Measurements from ENCODE around the gene E2F3. TPM values are rescaled to one million over a fixed set of nuclear protein-coding genes. Genes with fewer than 3 reads are reported as not detected.
A peak's percentile ranks its signal among the peaks of the same experiment; 100 is the strongest.

Gene E2F3
- polyA plus RNA-seq, 4 donors, result 1.8 to 15.7 (median 4.4) TPM

DNA sequence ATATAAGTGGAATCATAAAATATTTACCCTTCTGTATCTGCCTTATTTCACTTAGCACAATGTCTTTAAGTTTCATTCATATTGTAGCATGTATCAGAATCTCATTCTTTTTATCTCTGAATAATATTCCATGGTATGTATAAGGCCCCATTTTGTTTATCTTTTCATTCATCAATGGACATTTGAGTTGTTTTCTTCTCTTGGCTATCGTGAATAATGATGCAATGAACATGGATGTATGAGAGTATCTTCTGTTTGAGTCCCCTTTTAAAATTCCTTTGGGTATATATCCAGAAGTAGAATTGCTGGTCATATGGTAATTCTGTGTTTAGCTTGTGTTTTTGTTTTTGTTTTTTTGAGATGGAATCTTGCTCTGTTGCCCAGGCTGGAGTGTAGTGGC is 39.6 kb downstream of the E2F3 start:
- Histone ChIP-seq H3K27ac (ENCODE audit: low read depth in 1 of 3, low read length in 2 of 3) (no peak overlapping the region), H3K4me3 (ENCODE audit: low read depth in 1 of 3, low read length in 3 of 3) (no peak overlapping the region), H3K36me3 (ENCODE audit: control insufficient read depth in 3 of 3, insufficient read depth in 2 of 3, low read depth in 1 of 3, low read length in 3 of 3) (peaks cover 0 to 22% (median 0%) of the 10 kb centered on the region in 3 donors), H3K27me3 (ENCODE audit: control insufficient read depth in 3 of 3, insufficient read depth in 3 of 3, low read length in 3 of 3) (no peaks in the 10 kb centered on the region), H3K9me3 (ENCODE audit: control insufficient read depth in 2 of 2, insufficient read depth in 1 of 2, low read depth in 1 of 2, low read length in 1 of 2) (no peaks in the 10 kb centered on the region), H3K4me1 (ENCODE audit: control insufficient read depth in 3 of 3, insufficient read depth in 2 of 3, low read depth in 1 of 3, low read length in 2 of 3) (no peaks in the 10 kb centered on the region)
- FAIRE-seq (no peak), DNase-seq (no peak)
- WGBS, 3 donors, result 94 to 100% (median 100%) methylated on average over 1 of the region's 1 CpG

GRCh38 chr6:20441921-20442320 is 40.2 kb downstream of the E2F3 start:
- Histone ChIP-seq H3K27me3 (ENCODE audit: control insufficient read depth in 3 of 3, insufficient read depth in 3 of 3, low read length in 3 of 3) (no peaks in the 10 kb centered on the region), H3K4me1 (ENCODE audit: control insufficient read depth in 3 of 3, insufficient read depth in 2 of 3, low read depth in 1 of 3, low read length in 2 of 3) (no peaks in the 10 kb centered on the region), H3K9me3 (ENCODE audit: control insufficient read depth in 2 of 2, insufficient read depth in 1 of 2, low read depth in 1 of 2, low read length in 1 of 2) (no peaks in the 10 kb centered on the region), H3K4me3 (ENCODE audit: low read depth in 1 of 3, low read length in 3 of 3) (no peak overlapping the region), H3K27ac (ENCODE audit: low read depth in 1 of 3, low read length in 2 of 3) (no peak overlapping the region), H3K36me3 (ENCODE audit: control insufficient read depth in 3 of 3, insufficient read depth in 2 of 3, low read depth in 1 of 3, low read length in 3 of 3) (peaks cover 0 to 20% (median 0%) of the 10 kb centered on the region in 3 donors)
- DNase-seq (no peak), FAIRE-seq (no peak)
- WGBS, 3 donors, result 84 to 92% (median 86%) methylated on average over 7 of the region's 7 CpGs

- DNase-seq (no peak), FAIRE-seq (no peak)
- Histone ChIP-seq H3K27ac (ENCODE audit: low read depth in 1 of 3, low read length in 2 of 3) (no peak overlapping the region), H3K9me3 (ENCODE audit: control insufficient read depth in 2 of 2, insufficient read depth in 1 of 2, low read depth in 1 of 2, low read length in 1 of 2) (no peaks in the 10 kb centered on the region), H3K4me3 (ENCODE audit: low read depth in 1 of 3, low read length in 3 of 3) (no peak overlapping the region), H3K4me1 (ENCODE audit: control insufficient read depth in 3 of 3, insufficient read depth in 2 of 3, low read depth in 1 of 3, low read length in 2 of 3) (peaks cover 2 to 6% (median 5%) of the 10 kb centered on the region in 3 donors), H3K27me3 (ENCODE audit: control insufficient read depth in 3 of 3, insufficient read depth in 3 of 3, low read length in 3 of 3) (no peaks in the 10 kb centered on the region), H3K36me3 (ENCODE audit: control insufficient read depth in 3 of 3, insufficient read depth in 2 of 3, low read depth in 1 of 3, low read length in 3 of 3) (peaks cover 0 to 16% (median 0%) of the 10 kb centered on the region in 3 donors)
- WGBS, 3 donors, result 85 to 98% (median 87%) methylated on average over 5 of the region's 5 CpGs
Observed at GRCh38 chr6:20444786-20445271, 43.1 kb downstream of the E2F3 start.

DNA sequence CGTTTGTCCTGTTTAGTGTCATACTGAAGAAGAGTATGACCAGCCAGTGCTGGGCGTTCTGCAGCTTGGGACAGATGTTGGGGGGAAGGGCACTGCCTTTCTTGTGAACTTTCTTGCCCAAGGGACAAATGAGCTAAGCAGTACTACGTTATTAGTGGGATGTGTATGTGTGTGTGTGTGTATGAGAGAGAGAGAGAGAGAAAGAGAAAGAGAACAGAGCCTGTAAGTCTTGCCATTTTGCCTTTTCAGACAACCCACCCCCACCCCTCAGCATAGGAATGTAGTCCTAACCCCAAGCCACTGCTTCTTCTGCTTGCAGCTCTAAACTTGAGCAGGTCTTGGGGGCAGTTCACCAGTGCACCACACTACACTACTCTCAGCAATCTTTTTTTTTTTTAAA is 45.5 kb downstream of the E2F3 start:
- H3K27me3 ChIP-seq (ENCODE audit: control insufficient read depth in 3 of 3, insufficient read depth in 3 of 3, low read length in 3 of 3), result no peaks in the 10 kb centered on the region
- peaks cover 0 to 10% (median 0%) of the 10 kb centered on the region in 3 donors for H3K36me3 ChIP-seq (ENCODE audit: control insufficient read depth in 3 of 3, insufficient read depth in 2 of 3, low read depth in 1 of 3, low read length in 3 of 3)
- no peak overlapping the region for H3K27ac ChIP-seq (ENCODE audit: low read depth in 1 of 3, low read length in 2 of 3)
- DNase-seq (no peak), FAIRE-seq (no peak)
- H3K4me3 ChIP-seq (ENCODE audit: low read depth in 1 of 3, low read length in 3 of 3), result no peak overlapping the region
- no peaks in the 10 kb centered on the region for H3K9me3 ChIP-seq (ENCODE audit: control insufficient read depth in 2 of 2, insufficient read depth in 1 of 2, low read depth in 1 of 2, low read length in 1 of 2)
- H3K4me1 ChIP-seq (ENCODE audit: control insufficient read depth in 3 of 3, insufficient read depth in 2 of 3, low read depth in 1 of 3, low read length in 2 of 3), result peaks cover 2 to 6% (median 5%) of the 10 kb centered on the region in 3 donors
- WGBS, 3 donors, result 64 to 69% (median 67%) methylated on average over 3 of the region's 3 CpGs

DNA sequence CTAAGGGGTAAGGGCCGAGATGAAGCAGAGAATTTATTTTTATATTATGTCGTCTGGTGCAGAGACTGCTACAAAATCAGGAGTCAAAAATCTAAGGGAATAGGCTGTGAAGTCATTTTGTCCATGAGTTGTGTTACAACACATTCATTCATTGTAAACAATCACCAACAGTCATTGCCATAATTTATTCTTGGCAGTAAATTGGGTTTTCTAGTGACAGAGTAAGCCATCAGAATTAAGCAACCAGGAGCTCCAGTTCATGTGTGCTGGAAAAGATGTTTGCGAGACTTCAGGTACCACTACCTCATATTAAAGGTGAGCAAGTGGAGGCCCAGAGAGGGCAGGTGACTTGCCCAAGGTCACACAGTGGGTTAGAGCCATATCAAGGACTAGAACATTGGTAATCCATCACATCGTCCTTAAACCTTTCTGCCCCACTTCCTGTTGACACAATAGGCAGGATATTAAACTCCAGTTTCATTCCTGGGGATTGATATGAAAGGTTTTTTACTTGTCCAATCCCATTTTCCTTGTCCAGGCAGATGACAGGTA is 46.0 kb downstream of the E2F3 start:
- Histone ChIP-seq H3K27me3 (ENCODE audit: control insufficient read depth in 3 of 3, insufficient read depth in 3 of 3, low read length in 3 of 3) (no peaks in the 10 kb centered on the region), H3K9me3 (ENCODE audit: control insufficient read depth in 2 of 2, insufficient read depth in 1 of 2, low read depth in 1 of 2, low read length in 1 of 2) (no peaks in the 10 kb centered on the region), H3K4me1 (ENCODE audit: control insufficient read depth in 3 of 3, insufficient read depth in 2 of 3, low read depth in 1 of 3, low read length in 2 of 3) (peaks cover 2 to 6% (median 5%) of the 10 kb centered on the region in 3 donors), H3K36me3 (ENCODE audit: control insufficient read depth in 3 of 3, insufficient read depth in 2 of 3, low read depth in 1 of 3, low read length in 3 of 3) (peaks cover 0 to 10% (median 0%) of the 10 kb centered on the region in 3 donors), H3K4me3 (ENCODE audit: low read depth in 1 of 3, low read length in 3 of 3) (no peak overlapping the region), H3K27ac (ENCODE audit: low read depth in 1 of 3, low read length in 2 of 3) (no peak overlapping the region)
- FAIRE-seq, result no peak
- WGBS, 3 donors, result 35 to 45% (median 38%) methylated on average over 4 of the region's 4 CpGs
- no peak for DNase-seq

GRCh38 chr6:20448828-20449227 is 47.1 kb downstream of the E2F3 start:
- H3K4me3 ChIP-seq (ENCODE audit: low read depth in 1 of 3, low read length in 3 of 3), result no peak overlapping the region
- H3K4me1 ChIP-seq (ENCODE audit: control insufficient read depth in 3 of 3, insufficient read depth in 2 of 3, low read depth in 1 of 3, low read length in 2 of 3), result peaks cover 2 to 8% (median 5%) of the 10 kb centered on the region in 3 donors
- no peak for FAIRE-seq
- DNase-seq, result peak; percentile 45 to 73
- WGBS, 3 donors, result 23 to 63% (median 37%) methylated on average over 2 of the region's 2 CpGs
- H3K27ac ChIP-seq (ENCODE audit: low read depth in 1 of 3, low read length in 2 of 3), result no peak overlapping the region
- H3K36me3 ChIP-seq (ENCODE audit: control insufficient read depth in 3 of 3, insufficient read depth in 2 of 3, low read depth in 1 of 3, low read length in 3 of 3), result peaks cover 0 to 12% (median 0%) of the 10 kb centered on the region in 3 donors
- no peaks in the 10 kb centered on the region for H3K9me3 ChIP-seq (ENCODE audit: control insufficient read depth in 2 of 2, insufficient read depth in 1 of 2, low read depth in 1 of 2, low read length in 1 of 2)
- no peaks in the 10 kb centered on the region for H3K27me3 ChIP-seq (ENCODE audit: control insufficient read depth in 3 of 3, insufficient read depth in 3 of 3, low read length in 3 of 3)

GRCh38 chr6:20454204-20454824 is 52.6 kb downstream of the E2F3 start:
- Histone ChIP-seq H3K4me3 (ENCODE audit: low read depth in 1 of 3, low read length in 3 of 3) (no peak overlapping the region), H3K4me1 (ENCODE audit: control insufficient read depth in 3 of 3, insufficient read depth in 2 of 3, low read depth in 1 of 3, low read length in 2 of 3) (peaks cover 0 to 16% (median 4%) of the 10 kb centered on the region in 3 donors), H3K36me3 (ENCODE audit: control insufficient read depth in 3 of 3, insufficient read depth in 2 of 3, low read depth in 1 of 3, low read length in 3 of 3) (peaks cover 0 to 9% (median 0%) of the 10 kb centered on the region in 3 donors), H3K27ac (ENCODE audit: low read depth in 1 of 3, low read length in 2 of 3) (peak overlapping the region in 1 of 3 donors; percentile 53), H3K27me3 (ENCODE audit: control insufficient read depth in 3 of 3, insufficient read depth in 3 of 3, low read length in 3 of 3) (no peaks in the 10 kb centered on the region), H3K9me3 (ENCODE audit: control insufficient read depth in 2 of 2, insufficient read depth in 1 of 2, low read depth in 1 of 2, low read length in 1 of 2) (no peaks in the 10 kb centered on the region)
- FAIRE-seq, result no peak
- 47 to 65% (median 55%) methylated on average over 4 of the region's 4 CpGs for WGBS, 3 donors
- DNase-seq, result peak; percentile 58 to 67

DNA sequence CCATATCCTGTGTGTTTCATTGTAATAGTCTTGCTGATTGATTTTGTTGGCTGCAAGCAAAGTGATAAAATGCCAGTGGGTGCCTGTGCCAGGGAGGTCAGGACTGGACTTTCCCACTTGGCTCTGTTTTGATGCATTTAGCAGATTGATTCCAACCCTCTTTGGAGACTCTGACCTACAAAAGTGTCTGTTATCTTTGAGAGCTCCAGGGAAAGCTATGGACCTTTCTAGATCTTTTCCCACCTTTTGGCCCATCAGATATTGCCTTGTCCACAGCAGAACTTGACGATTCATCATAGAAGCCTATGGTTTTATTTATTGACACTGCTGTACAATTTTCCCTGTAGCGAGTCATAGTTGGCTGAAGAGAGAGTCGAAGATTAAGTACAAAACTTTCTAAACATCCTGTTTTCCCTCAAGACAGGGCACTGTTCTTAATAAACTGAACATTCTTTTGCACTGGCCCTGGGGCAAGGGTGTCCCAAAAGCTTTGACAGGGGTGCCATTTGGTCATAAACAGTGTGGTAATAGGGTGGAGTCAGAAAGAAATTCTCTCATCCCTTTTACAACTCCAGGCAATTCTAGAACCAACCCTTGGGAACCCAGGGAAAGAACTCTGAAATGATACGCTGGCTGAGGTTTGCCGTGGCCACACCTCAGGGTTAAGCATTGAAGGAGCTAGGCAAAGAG is 53.7 kb downstream of the E2F3 start:
- no peak overlapping the region for H3K4me3 ChIP-seq (ENCODE audit: low read depth in 1 of 3, low read length in 3 of 3)
- no peaks in the 10 kb centered on the region for H3K27me3 ChIP-seq (ENCODE audit: control insufficient read depth in 3 of 3, insufficient read depth in 3 of 3, low read length in 3 of 3)
- no peak overlapping the region for H3K27ac ChIP-seq (ENCODE audit: low read depth in 1 of 3, low read length in 2 of 3)
- peaks cover 0 to 14% (median 2%) of the 10 kb centered on the region in 3 donors for H3K36me3 ChIP-seq (ENCODE audit: control insufficient read depth in 3 of 3, insufficient read depth in 2 of 3, low read depth in 1 of 3, low read length in 3 of 3)
- peaks cover 0 to 16% (median 4%) of the 10 kb centered on the region in 3 donors for H3K4me1 ChIP-seq (ENCODE audit: control insufficient read depth in 3 of 3, insufficient read depth in 2 of 3, low read depth in 1 of 3, low read length in 2 of 3)
- FAIRE-seq (no peak), DNase-seq (peak in 1 of 2 donors; percentile 10)
- 75 to 85% (median 76%) methylated on average over 5 of the region's 5 CpGs for WGBS, 3 donors
- no peaks in the 10 kb centered on the region for H3K9me3 ChIP-seq (ENCODE audit: control insufficient read depth in 2 of 2, insufficient read depth in 1 of 2, low read depth in 1 of 2, low read length in 1 of 2)

Measured in small intestine (tissue), 7 donors.